B cell (primary cell): Measurements from ENCODE around the gene LCN10. TPM values are rescaled to one million over a fixed set of nuclear protein-coding genes. Genes with fewer than 3 reads are reported as not detected.

Experiments
- ATAC-seq: fragments of 200-7000 bp; cut with Tn5 transposase; one replicate; pipeline ENCODE4 v1.10.0; 2021; ENCODE audit warnings: low read depth, mild to moderate bottlenecking, moderate number of reproducible peaks, moderate library complexity
- CTCF ChIA-PET: fragments of 350-600 bp; sonication (Branson Sonifier 250); formaldehyde crosslinking; loops from one replicate; lab custom pipeline; 2021; ENCODE audit warnings: antibody characterized with exemption, inconsistent platforms; lab: Charles Lee
- POLR2A ChIA-PET: fragments of 350-600 bp; sonication (Branson Sonifier 250); formaldehyde crosslinking; loops from one replicate; lab custom pipeline; 2021; ENCODE audit warnings: antibody characterized with exemption; lab: Charles Lee
- DNase-seq: peaks from one replicate; pipeline ENCODE4 v3.0.0; 2013
- H2AFZ ChIP-seq: 2 replicates; pipeline ENCODE4 v1.6.1; 2012; ENCODE audit warnings: mild to moderate bottlenecking, low read depth, low read length; ENCODE audit not compliant: insufficient read depth, poor library complexity, severe bottlenecking
- H3K27ac ChIP-seq, 2 donors: 1 replicate in 1 of 2; 2 replicates in 1 of 2; pipeline ENCODE4 v1.5.1; 2012 to 2013; ENCODE audit warnings: low read length in 2 of 2, mild to moderate bottlenecking in 2 of 2, moderate library complexity in 1 of 2
- H3K27me3 ChIP-seq, 4 experiments: fragments of 200-600 bp in 1 of 4; sonication (generic) in 1 of 4; replicated peaks in 1 of 4; 1 replicate in 2 of 4; 2 replicates in 2 of 4; pipeline versions ENCODE4 v1.6.1 to v1.7.0; 2013 to 2016; ENCODE audit warnings: low read length in 3 of 4, mild to moderate bottlenecking in 2 of 4, mixed read lengths in 1 of 4, moderate library complexity in 1 of 4; ENCODE audit not compliant: insufficient read depth in 4 of 4, control insufficient read depth in 3 of 4; ENCODE audit errors: control extremely low read depth in 1 of 4
- H3K36me3 ChIP-seq, 2 experiments: replicated peaks in 1 of 2; 1 replicate in 1 of 2; 2 replicates in 1 of 2; pipeline versions ENCODE4 v1.6.1 to v1.7.1; 2013; ENCODE audit warnings: low read length in 1 of 2; ENCODE audit not compliant: insufficient read depth in 2 of 2, control insufficient read depth in 1 of 2; ENCODE audit errors: control extremely low read depth in 1 of 2, extremely low read depth in 1 of 2
- H3K4me1 ChIP-seq, 2 donors: fragments of 200-600 bp in 1 of 2; sonication (generic) in 1 of 2; 1 replicate in 1 of 2; 2 replicates in 1 of 2; pipeline versions ENCODE4 v1.5.1 to v1.6.1; 2013 to 2017; ENCODE audit warnings: low read length in 2 of 2; ENCODE audit not compliant: control insufficient read depth in 2 of 2, insufficient read depth in 2 of 2
- H3K4me2 ChIP-seq: replicated peaks from 2 replicates; pipeline ENCODE3; 2012; ENCODE audit warnings: mild to moderate bottlenecking, low read depth, low read length; ENCODE audit not compliant: poor library complexity, severe bottlenecking
- H3K4me3 ChIP-seq, 5 experiments: fragments of 200-600 bp in 1 of 5; sonication (generic) in 1 of 5; 1 replicate in 3 of 5; 2 replicates in 2 of 5; pipeline versions ENCODE4 v1.5.1 to v1.7.0; 2011 to 2016; ENCODE audit warnings: low read length in 4 of 5, mild to moderate bottlenecking in 4 of 5, low read depth in 2 of 5, control low read depth in 1 of 5, moderate library complexity in 1 of 5; ENCODE audit not compliant: insufficient read depth in 1 of 5; ENCODE audit errors: control extremely low read depth in 1 of 5, extremely low read depth in 1 of 5
- H3K79me2 ChIP-seq: fragments of 200-600 bp; sonication (generic); one replicate; pipeline ENCODE4 v1.6.0; 2016; ENCODE audit warnings: low read length; ENCODE audit not compliant: control insufficient read depth, insufficient read depth
- H3K9ac ChIP-seq: fragments of 200-600 bp; sonication (generic); 2 replicates; pipeline ENCODE4 v1.6.1; 2017; ENCODE audit warnings: mild to moderate bottlenecking, low read length, moderate library complexity
- H3K9me3 ChIP-seq, 3 donors: one replicate each; pipeline versions ENCODE4 v1.6.1 to v1.7.1; 2013; ENCODE audit warnings: low read length in 2 of 3; ENCODE audit not compliant: control insufficient read depth in 2 of 3, insufficient read depth in 1 of 3; ENCODE audit errors: control extremely low read depth in 1 of 3
- H4K20me1 ChIP-seq: 2 replicates; pipeline ENCODE4 v1.6.0; 2012; ENCODE audit warnings: mild to moderate bottlenecking, low read length; ENCODE audit not compliant: insufficient read depth, control insufficient read depth, poor library complexity, severe bottlenecking
- H3K27ac Mint-ChIP-seq: one replicate; pipeline ENCODE4 v1.8.0; 2021; ENCODE audit warnings: mixed read lengths
- H3K27me3 Mint-ChIP-seq: one replicate; pipeline ENCODE4 v1.8.0; 2021; ENCODE audit warnings: mixed read lengths
- H3K4me1 Mint-ChIP-seq: one replicate; pipeline ENCODE4 v1.8.0; 2021; ENCODE audit warnings: mixed read lengths
- H3K4me3 Mint-ChIP-seq: one replicate; pipeline ENCODE4 v1.8.0; 2021; ENCODE audit warnings: mixed read lengths
- H3K9me3 Mint-ChIP-seq: one replicate; pipeline ENCODE4 v1.8.0; 2022; ENCODE audit warnings: mixed read lengths; ENCODE audit not compliant: insufficient read depth
- EZH2 ChIP-seq: IDR thresholded peaks from 2 replicates; pipeline ENCODE4 v1.6.1; 2012; ENCODE audit warnings: borderline replicate concordance, low read depth, mild to moderate bottlenecking, moderate library complexity, low read length; ENCODE audit not compliant: insufficient read depth, poor library complexity, severe bottlenecking
- WGBS: methylation state at CpG from one replicate; pipeline ENCODE4 v1.1.5; 2013; ENCODE audit warnings: missing lambda C conversion rate; ENCODE audit not compliant: insufficient coverage; 5-methylcytosine and 5-hydroxymethylcytosine counted together
- intact Hi-C: fragments of 100-400 bp; cut with micrococcal nuclease; formaldehyde crosslinking; loops from one replicate; pipeline ENCODE4 v1.10.0; 2022
- polyA plus RNA-seq: library from polyadenylated mRNA; depleted of rRNA; stranded (reverse); fragments of >200 nt; gene quantifications from 2 replicates; pipeline ENCODE4 v1.2.3, GENCODE V29; 2012
- total RNA-seq, 2 donors: library from RNA; stranded (reverse); fragments of 120-200 nt in 1 of 2; gene quantifications; 1 replicate in 1 of 2; 2 replicates in 1 of 2; pipeline versions ENCODE4 v1.2.3 to v1.2.4, GENCODE V29; 2013 to 2022
- TF ChIP-seq, protein P1 (sequence below): fragments of 200-600 bp; IDR thresholded peaks from one replicate; pipeline ENCODE4 v1.8.0; 2022; ENCODE audit warnings: antibody characterized with exemption, mild to moderate bottlenecking

Gene LCN10
- total and polyA plus RNA-seq, 2 donors (not counting 1 experiment from before 2014, with no cell fraction given) = 76.3 to 93.0 TPM

DNA sequence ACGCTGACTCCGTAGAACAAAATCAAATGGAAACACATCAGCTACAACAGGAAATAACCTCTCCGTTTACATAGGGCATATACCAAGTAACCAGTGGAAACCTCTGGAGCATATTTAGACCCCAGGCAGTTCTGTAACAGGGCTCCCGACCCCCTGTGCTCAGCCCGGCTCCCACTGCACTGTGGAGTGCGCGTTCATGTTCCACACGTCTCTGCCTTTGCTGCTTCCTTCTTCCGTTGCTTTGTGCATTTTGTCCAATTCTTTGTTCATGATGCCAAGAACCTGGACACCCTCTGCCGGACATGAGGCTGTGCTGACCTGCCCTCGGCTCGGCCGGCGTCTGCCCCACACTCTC lies 49.6 kb downstream of the LCN10 start:
- CTCF ChIA-PET = no interaction called here
- TF ChIP-seq EZH2 = no peak
- TF ChIP-seq, protein P1, sequence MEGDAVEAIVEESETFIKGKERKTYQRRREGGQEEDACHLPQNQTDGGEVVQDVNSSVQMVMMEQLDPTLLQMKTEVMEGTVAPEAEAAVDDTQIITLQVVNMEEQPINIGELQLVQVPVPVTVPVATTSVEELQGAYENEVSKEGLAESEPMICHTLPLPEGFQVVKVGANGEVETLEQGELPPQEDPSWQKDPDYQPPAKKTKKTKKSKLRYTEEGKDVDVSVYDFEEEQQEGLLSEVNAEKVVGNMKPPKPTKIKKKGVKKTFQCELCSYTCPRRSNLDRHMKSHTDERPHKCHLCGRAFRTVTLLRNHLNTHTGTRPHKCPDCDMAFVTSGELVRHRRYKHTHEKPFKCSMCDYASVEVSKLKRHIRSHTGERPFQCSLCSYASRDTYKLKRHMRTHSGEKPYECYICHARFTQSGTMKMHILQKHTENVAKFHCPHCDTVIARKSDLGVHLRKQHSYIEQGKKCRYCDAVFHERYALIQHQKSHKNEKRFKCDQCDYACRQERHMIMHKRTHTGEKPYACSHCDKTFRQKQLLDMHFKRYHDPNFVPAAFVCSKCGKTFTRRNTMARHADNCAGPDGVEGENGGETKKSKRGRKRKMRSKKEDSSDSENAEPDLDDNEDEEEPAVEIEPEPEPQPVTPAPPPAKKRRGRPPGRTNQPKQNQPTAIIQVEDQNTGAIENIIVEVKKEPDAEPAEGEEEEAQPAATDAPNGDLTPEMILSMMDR = no peak
- Histone ChIP-seq H3K4me2 (no peak overlapping the region), H3K27me3 (peaks cover 0 to 29% (median 7%) of the 10 kb centered on the region in 4 experiments), H3K79me2 (no peaks in the 10 kb centered on the region), H2AFZ (no peak overlapping the region), H3K4me1 (peaks cover 3 to 20% of the 10 kb centered on the region in 2 donors), H3K9ac (no peak overlapping the region), H4K20me1 (no peaks in the 10 kb centered on the region), H3K4me3 (no peak overlapping the region), H3K27ac (no peak overlapping the region), H3K9me3 (peaks cover 0 to 4% (median 0%) of the 10 kb centered on the region in 3 donors), H3K36me3 (no peaks in the 10 kb centered on the region)
- intact Hi-C loops = no loop called here
- ATAC-seq (no peak), DNase-seq (no peak)
- peaks cover 11% of the 10 kb centered on the region for H3K27me3 Mint-ChIP-seq
- peaks cover 14% of the 10 kb centered on the region for H3K4me1 Mint-ChIP-seq
- no peak overlapping the region for H3K4me3 Mint-ChIP-seq
- POLR2A ChIA-PET = no interaction called here
- WGBS = 95% methylated on average over 9 of the region's 14 CpGs
- no peak overlapping the region for H3K27ac Mint-ChIP-seq
- H3K9me3 Mint-ChIP-seq = no peaks in the 10 kb centered on the region

DNA sequence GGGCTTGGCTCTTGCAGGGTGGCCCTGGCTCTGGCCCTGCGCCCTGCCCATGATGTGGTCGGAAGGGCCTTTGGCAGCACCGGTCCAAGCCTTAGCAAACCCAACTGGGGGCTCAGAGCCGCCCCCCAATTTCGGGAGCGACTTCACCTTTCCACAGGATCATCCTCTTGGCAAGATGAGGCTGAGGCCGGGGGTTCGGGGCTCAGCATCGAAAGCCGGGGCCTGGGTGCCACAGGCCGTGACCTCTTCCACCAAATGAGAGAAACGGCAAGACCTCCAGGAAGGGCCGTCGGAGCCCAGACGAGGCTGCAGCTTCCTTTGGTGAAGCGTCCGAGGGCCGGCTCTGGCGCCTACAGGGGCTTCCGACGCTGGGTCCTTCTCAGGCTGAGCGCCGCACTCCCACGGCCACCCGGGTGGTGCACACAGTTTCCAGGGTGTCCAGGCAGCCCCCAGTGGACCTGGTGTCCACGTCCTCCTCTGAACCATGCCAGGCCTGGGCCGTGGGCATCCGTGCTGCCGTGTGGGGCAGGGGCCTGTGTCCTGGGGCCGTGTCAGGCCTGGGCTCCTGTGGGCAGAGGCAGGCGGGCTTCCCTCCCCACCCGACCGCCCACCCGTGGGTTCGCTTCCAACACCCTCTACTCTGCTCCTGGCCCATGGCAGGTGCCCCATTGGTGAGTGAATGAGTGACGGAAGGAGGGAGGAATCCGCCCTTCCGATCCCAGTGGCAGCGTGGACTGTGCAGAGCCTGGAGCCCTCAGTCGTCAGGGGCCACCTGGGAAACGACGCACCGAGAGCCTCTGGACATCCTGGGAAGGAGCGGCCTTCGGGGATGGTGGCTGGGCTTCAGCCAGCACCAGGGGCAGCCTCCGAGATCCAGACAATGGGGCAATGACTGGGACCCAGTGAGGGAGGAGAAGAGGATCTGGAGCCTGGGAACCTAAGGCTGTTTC lies 50.3 kb downstream of the LCN10 start:
- no peak overlapping the region for H3K27ac ChIP-seq
- no peaks in the 10 kb centered on the region for H4K20me1 ChIP-seq
- no peak overlapping the region for H3K4me3 ChIP-seq
- H2AFZ ChIP-seq = no peak overlapping the region
- ChIA-PET POLR2A (no interaction called here), CTCF (no interaction called here)
- Mint-ChIP-seq H3K4me3 (no peak overlapping the region), H3K9me3 (no peaks in the 10 kb centered on the region), H3K4me1 (peaks cover 12% of the 10 kb centered on the region), H3K27me3 (peaks cover 9% of the 10 kb centered on the region), H3K27ac (no peak overlapping the region)
- no peaks in the 10 kb centered on the region for H3K79me2 ChIP-seq
- TF ChIP-seq, protein P1 = no peak
- TF ChIP-seq EZH2 = no peak
- peaks cover 0 to 22% (median 5%) of the 10 kb centered on the region in 4 experiments for H3K27me3 ChIP-seq
- no peaks in the 10 kb centered on the region for H3K36me3 ChIP-seq
- H3K9ac ChIP-seq = no peak overlapping the region
- intact Hi-C loops = no loop called here
- WGBS = 95% methylated on average over 40 of the region's 46 CpGs
- no peak for ATAC-seq
- no peak for DNase-seq
- H3K4me1 ChIP-seq = peaks cover 5 to 19% of the 10 kb centered on the region in 2 donors
- H3K4me2 ChIP-seq = no peak overlapping the region
- peaks cover 0 to 9% (median 0%) of the 10 kb centered on the region in 3 donors for H3K9me3 ChIP-seq
